OCI-LY7 (cell line): ENCODE measurements around the gene DYNC1I1. TPM values are rescaled to one million over a fixed set of nuclear protein-coding genes. Genes with fewer than 3 reads are reported as not detected.
A peak's percentile ranks its signal among the peaks of the same experiment; 100 is the strongest.

Experiments used
- BruUV-seq: library from RNA; stranded (reverse); fragments of 400-500 nt; replicated peaks from 2 replicates; lab custom pipeline; 2021; lab: Mats Ljungman, UMichigan
- CTCF ChIA-PET: fragments of 300-600 bp; sonication (Branson Sonifier 250); formaldehyde crosslinking; loops from one replicate; lab custom pipeline; 2022; ENCODE audit warnings: antibody characterized with exemption; ENCODE audit not compliant: unreplicated experiment; lab: Charles Lee
- POLR2A ChIA-PET: fragments of 300-600 bp; sonication (Branson Sonifier 250); formaldehyde crosslinking; loops from one replicate; lab custom pipeline; 2022; ENCODE audit warnings: antibody characterized with exemption; lab: Charles Lee
- DNase-seq: peaks from one replicate; pipeline ENCODE4 v3.0.0-alpha.2; 2015; ENCODE audit warnings: low spot score
- H2AFZ ChIP-seq: fragments of 200-600 bp; sonication (generic), shearing (Covaris generic); 2 replicates; pipeline ENCODE4 v1.6.1; 2014; ENCODE audit warnings: mild to moderate bottlenecking, antibody characterized with exemption, low read length, moderate library complexity
- H3K27ac ChIP-seq: fragments of 200-600 bp; sonication (generic); 2 replicates; pipeline ENCODE4 v1.5.1; 2014; ENCODE audit warnings: mixed run types, low read depth, mild to moderate bottlenecking, moderate library complexity, low read length, inconsistent platforms; ENCODE audit not compliant: poor library complexity, severe bottlenecking
- H3K36me3 ChIP-seq: fragments of 200-600 bp; sonication (generic); 2 replicates; pipeline ENCODE4 v1.6.1; 2014; ENCODE audit warnings: mild to moderate bottlenecking, antibody characterized with exemption, low read length, moderate library complexity, mixed read lengths; ENCODE audit not compliant: insufficient read depth
- H3K4me1 ChIP-seq: fragments of 200-600 bp; sonication (generic); 2 replicates; pipeline ENCODE4 v1.5.1; 2014; ENCODE audit warnings: mild to moderate bottlenecking, low read length; ENCODE audit not compliant: insufficient read depth, poor library complexity, severe bottlenecking
- H3K4me2 ChIP-seq: fragments of 200-600 bp; sonication (generic); 2 replicates; pipeline ENCODE4 v1.6.1; 2014; ENCODE audit warnings: mild to moderate bottlenecking, low read length
- H3K4me3 ChIP-seq: fragments of 200-600 bp; sonication (generic); 2 replicates; pipeline ENCODE4 v1.5.1; 2014; ENCODE audit warnings: mild to moderate bottlenecking, low read depth, low read length; ENCODE audit not compliant: poor library complexity, severe bottlenecking
- H3K79me2 ChIP-seq: fragments of 200-600 bp; sonication (generic); 2 replicates; pipeline ENCODE4 v1.6.1; 2016; ENCODE audit warnings: low read depth, mild to moderate bottlenecking, low read length, moderate library complexity, mixed read lengths; ENCODE audit not compliant: insufficient read depth
- H3K9me2 ChIP-seq: fragments of 200-600 bp; sonication (generic); 2 replicates; pipeline ENCODE4 v1.6.1; 2016; ENCODE audit warnings: mild to moderate bottlenecking, low read length, mixed read lengths; ENCODE audit not compliant: insufficient read depth
- H3K9me3 ChIP-seq: fragments of 200-600 bp; sonication (generic); 2 replicates; pipeline ENCODE4 v1.6.1; 2014; ENCODE audit warnings: mild to moderate bottlenecking, mixed run types, low read length, mixed read lengths
- H4K20me1 ChIP-seq: fragments of 200-600 bp; sonication (generic); 2 replicates; pipeline ENCODE4 v1.6.1; 2014; ENCODE audit warnings: mild to moderate bottlenecking, antibody characterized with exemption, low read length, moderate library complexity, mixed read lengths; ENCODE audit not compliant: insufficient read depth
- EZH2phosphoT487 ChIP-seq: fragments of 200-600 bp; sonication (generic); IDR thresholded peaks from 2 replicates; pipeline ENCODE4 v1.6.1; 2018; ENCODE audit warnings: low read depth, borderline replicate concordance, mild to moderate bottlenecking, mixed run types, antibody characterized with exemption, low read length, moderate library complexity, mixed read lengths
- intact Hi-C: fragments of 100-400 bp; cut with micrococcal nuclease; formaldehyde crosslinking; loops from one replicate; pipeline ENCODE4 v1.10.0; 2022; ENCODE audit not compliant: unreplicated experiment
- total RNA-seq, 2 experiments: library from RNA; depleted of rRNA in 1 of 2; stranded (reverse); fragments of >200 nt in 1 of 2; shearing (Covaris generic) in 1 of 2; gene quantifications; 2 replicates each; pipeline ENCODE4 v1.2.3, GENCODE V29; 2014 to 2022
- TF ChIP-seq, protein P1 (sequence below): fragments of 200-600 bp; sonication (generic); conservative IDR thresholded peaks from 2 replicates; pipeline ENCODE4 v1.5.1; 2014; ENCODE audit warnings: mild to moderate bottlenecking, antibody characterized with exemption, low read length, moderate library complexity, mixed read lengths

Gene DYNC1I1
- total RNA-seq, 2 experiments from 2014 or later, result not detected

DNA sequence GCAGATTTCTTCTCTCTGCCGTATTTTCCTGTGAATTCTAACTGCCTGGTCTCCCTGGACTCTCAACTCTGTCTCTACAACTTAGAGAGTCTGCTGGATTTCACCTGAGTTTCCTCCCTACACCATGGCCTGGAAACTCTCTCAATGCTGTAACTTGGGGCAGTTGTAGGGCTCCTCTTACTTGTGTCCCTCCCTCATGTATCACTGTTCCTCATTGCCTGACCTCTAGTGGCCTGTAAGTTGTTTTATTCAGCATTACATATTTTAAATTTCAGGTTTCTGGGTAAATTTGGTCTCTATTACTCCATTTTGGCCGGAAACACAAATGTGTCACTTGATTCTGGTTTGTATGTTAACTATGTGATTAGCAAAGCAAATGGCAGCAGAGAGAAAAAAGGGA lies 70.9 kb downstream of the DYNC1I1 start:
- no peaks in the 10 kb centered on the region for H3K79me2 ChIP-seq
- DNase-seq, result no peak
- intact Hi-C loops, result no loop called here
- POLR2A ChIA-PET, result no interaction called here
- no peaks in the 10 kb centered on the region for H3K4me1 ChIP-seq
- no peak overlapping the region for H2AFZ ChIP-seq
- CTCF ChIA-PET, result no interaction called here
- H4K20me1 ChIP-seq, result no peaks in the 10 kb centered on the region
- no peak overlapping the region for H3K4me3 ChIP-seq
- H3K9me3 ChIP-seq, result no peaks in the 10 kb centered on the region
- H3K27ac ChIP-seq, result no peak overlapping the region
- H3K4me2 ChIP-seq, result no peak overlapping the region
- TF ChIP-seq, protein P1, sequence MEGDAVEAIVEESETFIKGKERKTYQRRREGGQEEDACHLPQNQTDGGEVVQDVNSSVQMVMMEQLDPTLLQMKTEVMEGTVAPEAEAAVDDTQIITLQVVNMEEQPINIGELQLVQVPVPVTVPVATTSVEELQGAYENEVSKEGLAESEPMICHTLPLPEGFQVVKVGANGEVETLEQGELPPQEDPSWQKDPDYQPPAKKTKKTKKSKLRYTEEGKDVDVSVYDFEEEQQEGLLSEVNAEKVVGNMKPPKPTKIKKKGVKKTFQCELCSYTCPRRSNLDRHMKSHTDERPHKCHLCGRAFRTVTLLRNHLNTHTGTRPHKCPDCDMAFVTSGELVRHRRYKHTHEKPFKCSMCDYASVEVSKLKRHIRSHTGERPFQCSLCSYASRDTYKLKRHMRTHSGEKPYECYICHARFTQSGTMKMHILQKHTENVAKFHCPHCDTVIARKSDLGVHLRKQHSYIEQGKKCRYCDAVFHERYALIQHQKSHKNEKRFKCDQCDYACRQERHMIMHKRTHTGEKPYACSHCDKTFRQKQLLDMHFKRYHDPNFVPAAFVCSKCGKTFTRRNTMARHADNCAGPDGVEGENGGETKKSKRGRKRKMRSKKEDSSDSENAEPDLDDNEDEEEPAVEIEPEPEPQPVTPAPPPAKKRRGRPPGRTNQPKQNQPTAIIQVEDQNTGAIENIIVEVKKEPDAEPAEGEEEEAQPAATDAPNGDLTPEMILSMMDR, result peak; percentile 38
- no peak for TF ChIP-seq EZH2phosphoT487
- no peaks in the 10 kb centered on the region for H3K36me3 ChIP-seq
- BruUV-seq, result no TSS peak
- H3K9me2 ChIP-seq, result no peaks in the 10 kb centered on the region

DNA sequence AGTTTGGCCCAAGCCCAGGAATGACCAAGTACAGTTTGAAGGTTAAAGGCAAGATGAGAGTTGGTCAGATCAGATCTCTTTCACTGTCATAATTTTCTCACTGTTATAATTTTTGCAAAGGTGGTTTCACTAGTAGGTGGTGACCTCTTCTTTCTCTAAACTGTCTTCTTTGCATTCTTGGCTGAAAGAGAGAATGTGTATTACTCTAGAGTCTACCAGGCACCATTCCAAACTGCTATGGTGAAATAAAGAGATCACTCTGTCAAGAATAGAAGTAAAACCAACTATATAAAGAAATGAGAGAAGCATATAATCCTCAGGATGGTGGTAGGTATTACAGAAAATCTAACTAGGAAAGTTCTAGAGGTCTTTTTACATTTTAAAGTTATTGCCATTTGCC lies 72.7 kb downstream of the DYNC1I1 start:
- no peaks in the 10 kb centered on the region for H3K9me3 ChIP-seq
- ChIA-PET POLR2A (no interaction called here), CTCF (no interaction called here)
- no peaks in the 10 kb centered on the region for H4K20me1 ChIP-seq
- H3K36me3 ChIP-seq, result no peaks in the 10 kb centered on the region
- H3K27ac ChIP-seq, result no peak overlapping the region
- H2AFZ ChIP-seq, result no peak overlapping the region
- H3K9me2 ChIP-seq, result no peaks in the 10 kb centered on the region
- intact Hi-C loops, result no loop called here
- H3K4me2 ChIP-seq, result no peak overlapping the region
- no peaks in the 10 kb centered on the region for H3K4me1 ChIP-seq
- no peak overlapping the region for H3K4me3 ChIP-seq
- BruUV-seq, result no TSS peak
- no peaks in the 10 kb centered on the region for H3K79me2 ChIP-seq
- no peak for DNase-seq
- TF ChIP-seq, protein P1, result no peak
- TF ChIP-seq EZH2phosphoT487, result no peak

DNA sequence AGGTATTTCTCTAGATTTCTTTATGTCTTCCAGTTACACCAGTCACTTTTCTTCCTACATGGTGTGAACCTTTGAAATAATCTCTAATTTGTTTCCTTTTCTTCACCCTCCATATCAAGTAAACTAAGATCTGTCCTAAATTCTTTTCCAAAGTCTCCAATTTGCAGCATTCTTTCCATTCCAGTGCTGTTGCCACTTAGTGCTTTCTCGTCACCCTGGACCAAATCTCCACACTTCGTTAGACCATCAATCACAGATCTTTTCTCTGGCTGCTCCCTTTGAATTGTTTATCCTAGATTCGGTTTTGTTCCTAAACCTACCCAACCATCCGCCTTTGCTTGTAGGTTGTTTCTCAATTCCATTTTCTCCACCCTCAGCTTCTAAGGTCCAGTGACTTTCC lies 74.7 kb downstream of the DYNC1I1 start:
- TF ChIP-seq, protein P1, result no peak
- TF ChIP-seq EZH2phosphoT487, result no peak
- Histone ChIP-seq H3K4me2 (no peak overlapping the region), H3K36me3 (no peaks in the 10 kb centered on the region), H3K9me2 (no peaks in the 10 kb centered on the region), H3K9me3 (no peaks in the 10 kb centered on the region), H3K4me1 (no peaks in the 10 kb centered on the region), H3K27ac (no peak overlapping the region), H3K4me3 (no peak overlapping the region), H4K20me1 (no peaks in the 10 kb centered on the region), H3K79me2 (no peaks in the 10 kb centered on the region), H2AFZ (no peak overlapping the region)
- CTCF ChIA-PET, result no interaction called here
- no peak for DNase-seq
- no TSS peak for BruUV-seq
- intact Hi-C loops, result no loop called here
- POLR2A ChIA-PET, result no interaction called here
